ENCODE results near the gene SCYGR1. TPM values are rescaled to one million over a fixed set of nuclear protein-coding genes. Genes with fewer than 3 reads are reported as not detected.

SCYGR1 gene
- total and polyA plus RNA-seq, 2 donors from 2014 or later: not detected

- no peaks in the 10 kb centered on the region for H3K4me1 ChIP-seq (ENCODE audit: control insufficient read depth in 2 of 3, insufficient read depth in 2 of 3, low read depth in 1 of 3, low read length in 3 of 3)
- H3K27ac ChIP-seq (ENCODE audit: low read depth in 2 of 2, low read length in 2 of 2): no peak overlapping the region
- intact Hi-C loops (cut with DNase I): no loop called here
- FAIRE-seq (no peak), DNase-seq (no peak)
- H3K9ac ChIP-seq (ENCODE audit: low read length in 3 of 3): no peak overlapping the region
- no peak overlapping the region for H3K4me3 ChIP-seq (ENCODE audit: low read length in 3 of 3)
- H3K27me3 ChIP-seq (ENCODE audit: control insufficient read depth, insufficient read depth, low read length): no peaks in the 10 kb centered on the region
- no peaks in the 10 kb centered on the region for H3K9me3 ChIP-seq (ENCODE audit: control insufficient read depth in 2 of 3, insufficient read depth in 1 of 3, low read length in 3 of 3)
- no peaks in the 10 kb centered on the region for H3K36me3 ChIP-seq (ENCODE audit: control insufficient read depth in 2 of 3, insufficient read depth in 3 of 3, low read length in 3 of 3)
- TF ChIP-seq CTCF (IDR thresholded peaks at IDR 0.05; ENCODE audit: borderline replicate concordance, extremely low read depth, insufficient read depth): no peak
These were observed 14.4 kb downstream of the SCYGR1 start for GRCh38 chr2:227373389-227373788.

GRCh38 chr2:227370791-227371312 is 16.9 kb downstream of the SCYGR1 start:
- H3K4me1 ChIP-seq (ENCODE audit: control insufficient read depth in 2 of 3, insufficient read depth in 2 of 3, low read depth in 1 of 3, low read length in 3 of 3): no peaks in the 10 kb centered on the region
- no peak overlapping the region for H3K9ac ChIP-seq (ENCODE audit: low read length in 3 of 3)
- H3K27ac ChIP-seq (ENCODE audit: low read depth in 2 of 2, low read length in 2 of 2): no peak overlapping the region
- TF ChIP-seq CTCF (IDR thresholded peaks at IDR 0.05; ENCODE audit: borderline replicate concordance, extremely low read depth, insufficient read depth): no peak
- DNase-seq (no peak), FAIRE-seq (no peak)
- H3K4me3 ChIP-seq (ENCODE audit: low read length in 3 of 3): no peak overlapping the region
- H3K36me3 ChIP-seq (ENCODE audit: control insufficient read depth in 2 of 3, insufficient read depth in 3 of 3, low read length in 3 of 3): no peaks in the 10 kb centered on the region
- H3K9me3 ChIP-seq (ENCODE audit: control insufficient read depth in 2 of 3, insufficient read depth in 1 of 3, low read length in 3 of 3): no peaks in the 10 kb centered on the region
- intact Hi-C loops (cut with DNase I): no loop called here
- H3K27me3 ChIP-seq (ENCODE audit: control insufficient read depth, insufficient read depth, low read length): no peaks in the 10 kb centered on the region

- no peaks in the 10 kb centered on the region for H3K27me3 ChIP-seq (ENCODE audit: control insufficient read depth, insufficient read depth, low read length)
- no peaks in the 10 kb centered on the region for H3K9me3 ChIP-seq (ENCODE audit: control insufficient read depth in 2 of 3, insufficient read depth in 1 of 3, low read length in 3 of 3)
- H3K4me3 ChIP-seq (ENCODE audit: low read length in 3 of 3): no peak overlapping the region
- intact Hi-C loops (cut with DNase I): no loop called here
- H3K27ac ChIP-seq (ENCODE audit: low read depth in 2 of 2, low read length in 2 of 2): no peak overlapping the region
- TF ChIP-seq CTCF (IDR thresholded peaks at IDR 0.05; ENCODE audit: borderline replicate concordance, extremely low read depth, insufficient read depth): no peak
- no peaks in the 10 kb centered on the region for H3K4me1 ChIP-seq (ENCODE audit: control insufficient read depth in 2 of 3, insufficient read depth in 2 of 3, low read depth in 1 of 3, low read length in 3 of 3)
- H3K9ac ChIP-seq (ENCODE audit: low read length in 3 of 3): no peak overlapping the region
- no peak for DNase-seq
- no peaks in the 10 kb centered on the region for H3K36me3 ChIP-seq (ENCODE audit: control insufficient read depth in 2 of 3, insufficient read depth in 3 of 3, low read length in 3 of 3)
- no peak for FAIRE-seq
These were observed 17.7 kb downstream of the SCYGR1 start for GRCh38 chr2:227370092-227370491.

GRCh38 chr2:227368574-227368973 is 19.2 kb downstream of the SCYGR1 start:
- H3K4me3 ChIP-seq (ENCODE audit: low read length in 3 of 3): no peak overlapping the region
- no peaks in the 10 kb centered on the region for H3K27me3 ChIP-seq (ENCODE audit: control insufficient read depth, insufficient read depth, low read length)
- FAIRE-seq: no peak
- intact Hi-C loops (cut with DNase I): no loop called here
- H3K27ac ChIP-seq (ENCODE audit: low read depth in 2 of 2, low read length in 2 of 2): no peak overlapping the region
- no peak for DNase-seq
- TF ChIP-seq CTCF (IDR thresholded peaks at IDR 0.05; ENCODE audit: borderline replicate concordance, extremely low read depth, insufficient read depth): no peak
- H3K4me1 ChIP-seq (ENCODE audit: control insufficient read depth in 2 of 3, insufficient read depth in 2 of 3, low read depth in 1 of 3, low read length in 3 of 3): no peaks in the 10 kb centered on the region
- no peaks in the 10 kb centered on the region for H3K36me3 ChIP-seq (ENCODE audit: control insufficient read depth in 2 of 3, insufficient read depth in 3 of 3, low read length in 3 of 3)
- H3K9ac ChIP-seq (ENCODE audit: low read length in 3 of 3): no peak overlapping the region
- H3K9me3 ChIP-seq (ENCODE audit: control insufficient read depth in 2 of 3, insufficient read depth in 1 of 3, low read length in 3 of 3): no peaks in the 10 kb centered on the region

Measured in kidney (tissue), 14 donors.